Measurements from ENCODE around the gene ANKRD33B. TPM values are rescaled to one million over a fixed set of nuclear protein-coding genes. Genes with fewer than 3 reads are reported as not detected.

Gene ANKRD33B
- total RNA-seq, 4 donors from 2014 or later: 5.6 to 10.7 (median 8.2) TPM

- no peak for TF ChIP-seq CTCF (IDR thresholded peaks at IDR 0.05; ENCODE audit: low read depth)
Observed at GRCh38 chr5:10538789-10539686, 24.8 kb upstream of the ANKRD33B start.

GRCh38 chr5:10539687-10539998 is 24.2 kb upstream of the ANKRD33B start:
- TF ChIP-seq CTCF (IDR thresholded peaks at IDR 0.05; ENCODE audit: low read depth): no peak

GRCh38 chr5:10540036-10540544 is 23.8 kb upstream of the ANKRD33B start:
- TF ChIP-seq CTCF (IDR thresholded peaks at IDR 0.05; ENCODE audit: low read depth): no peak

GRCh38 chr5:10540951-10541646 is 22.8 kb upstream of the ANKRD33B start:
- no peak for TF ChIP-seq CTCF (IDR thresholded peaks at IDR 0.05; ENCODE audit: low read depth)

- TF ChIP-seq CTCF (IDR thresholded peaks at IDR 0.05; ENCODE audit: low read depth): no peak
Observed at GRCh38 chr5:10542055-10542550, 21.8 kb upstream of the ANKRD33B start.

GRCh38 chr5:10543585-10544040 is 20.3 kb upstream of the ANKRD33B start:
- no peak for TF ChIP-seq CTCF (IDR thresholded peaks at IDR 0.05; ENCODE audit: low read depth)

- TF ChIP-seq CTCF (IDR thresholded peaks at IDR 0.05; ENCODE audit: low read depth): no peak
Observed at GRCh38 chr5:10545084-10545483, 18.8 kb upstream of the ANKRD33B start.

All from subcutaneous adipose tissue (tissue), 4 donors.